GM06990 (cell line): ENCODE measurements around the gene TWIST2.

Source experiments
- DNase-seq: peaks from one replicate; pipeline ENCODE4 v3.0.0-alpha.2; 2011; ENCODE audit not compliant: insufficient read length; ENCODE audit errors: extremely low read depth
- H3K27me3 ChIP-seq: replicated peaks from 2 replicates; pipeline ENCODE4 v1.6.0; 2011; ENCODE audit warnings: low read length; ENCODE audit not compliant: control insufficient read depth, insufficient read depth
- H3K36me3 ChIP-seq: 2 replicates; pipeline ENCODE4 v1.5.1; 2011; ENCODE audit warnings: low read length; ENCODE audit not compliant: control insufficient read depth, insufficient read depth
- H3K4me3 ChIP-seq: replicated peaks from 2 replicates; pipeline ENCODE4 v1.5.1; 2011; ENCODE audit warnings: low read depth, mild to moderate bottlenecking, control low read depth, low read length
- CTCF ChIP-seq: IDR thresholded peaks from 2 replicates; pipeline ENCODE4 v1.5.1; 2011; ENCODE audit warnings: low read length, control low read depth, mild to moderate bottlenecking, inconsistent platforms; ENCODE audit not compliant: insufficient read depth, poor library complexity, severe bottlenecking

The TWIST2 gene

GRCh38 chr2:238947243-238947760 is 99.4 kb downstream of the TWIST2 start:
- H3K36me3 ChIP-seq: no peaks in the 10 kb centered on the region
- H3K4me3 ChIP-seq: no peak overlapping the region
- TF ChIP-seq CTCF: no peak
- DNase-seq: no peak
- no peaks in the 10 kb centered on the region; the same call in 1 of the 2 replicates for H3K27me3 ChIP-seq

DNA sequence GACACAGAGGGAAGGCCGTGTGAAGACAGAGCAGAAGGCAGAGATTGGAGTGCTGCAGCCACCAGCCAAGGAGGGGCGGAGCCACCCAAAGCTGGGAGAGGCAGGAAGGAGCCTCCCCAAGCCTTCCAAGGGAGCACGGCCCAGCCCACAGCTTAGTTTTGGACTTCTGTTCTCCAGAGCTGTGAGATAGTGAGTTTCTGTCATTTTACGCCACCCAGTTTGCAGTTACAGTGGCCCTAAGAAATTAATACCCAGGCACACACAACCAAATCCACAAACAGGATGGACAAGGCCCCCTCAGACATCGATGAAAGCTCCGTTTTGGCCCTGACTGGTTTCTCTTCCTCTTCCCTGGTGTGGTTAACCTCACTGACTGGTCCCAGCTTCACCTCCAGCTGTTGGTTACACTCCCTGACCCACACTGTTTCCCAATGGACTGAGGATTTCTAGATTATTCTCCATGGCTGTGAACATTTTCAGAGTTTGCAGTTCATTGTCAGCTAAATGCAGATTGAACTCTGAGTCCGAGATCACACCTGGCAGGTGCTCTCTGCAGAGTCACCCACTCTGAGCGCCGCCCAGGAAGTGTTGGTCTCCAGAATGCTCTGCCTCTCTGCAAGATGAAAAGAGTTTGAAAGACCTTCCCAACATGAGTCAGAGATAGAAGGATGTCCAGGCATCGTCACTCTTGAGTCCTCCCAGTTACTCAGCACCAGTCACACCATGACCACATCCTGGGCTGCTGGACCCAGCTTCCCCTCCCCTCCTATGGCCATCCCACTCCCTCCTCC is 100.2 kb downstream of the TWIST2 start:
- no peak for DNase-seq
- Histone ChIP-seq H3K36me3 (no peaks in the 10 kb centered on the region), H3K27me3 (no peaks in the 10 kb centered on the region; the same call in 1 of the 2 replicates), H3K4me3 (no peak overlapping the region)
- TF ChIP-seq CTCF: no peak

GRCh38 chr2:238948765-238949641 is 101.1 kb downstream of the TWIST2 start:
- Histone ChIP-seq H3K36me3 (no peaks in the 10 kb centered on the region), H3K4me3 (no peak overlapping the region), H3K27me3 (no peaks in the 10 kb centered on the region; the same call in 1 of the 2 replicates)
- TF ChIP-seq CTCF: no peak
- no peak for DNase-seq

- DNase-seq: no peak
- Histone ChIP-seq H3K36me3 (no peaks in the 10 kb centered on the region), H3K4me3 (no peak overlapping the region), H3K27me3 (no peaks in the 10 kb centered on the region; the same call in 1 of the 2 replicates)
- TF ChIP-seq CTCF: no peak
These were observed 101.9 kb downstream of the TWIST2 start for GRCh38 chr2:238949710-238950345.

DNA sequence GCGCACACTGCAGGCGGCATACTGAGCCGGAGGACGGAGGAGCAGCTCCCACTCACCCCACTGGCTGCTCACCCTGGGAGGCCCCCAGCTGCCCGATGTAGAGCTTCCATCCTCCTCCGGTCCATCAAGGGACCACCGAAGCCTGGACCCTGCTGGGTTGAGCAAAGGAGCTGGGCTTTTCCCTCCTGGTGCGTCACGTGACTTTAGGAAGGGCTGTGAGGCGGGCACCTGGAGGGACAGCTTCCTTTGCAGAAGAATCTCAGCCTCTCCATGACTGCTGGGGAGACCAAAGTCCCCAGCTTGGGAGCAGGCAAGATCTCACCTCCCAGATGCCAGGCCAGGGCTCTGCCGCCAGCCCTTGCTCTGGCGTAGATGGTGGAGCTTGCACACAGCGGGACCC is 102.7 kb downstream of the TWIST2 start:
- no peak for DNase-seq
- no peak overlapping the region for H3K4me3 ChIP-seq
- H3K27me3 ChIP-seq: no peaks in the 10 kb centered on the region; the same call in none of the 2 replicates
- no peak for TF ChIP-seq CTCF
- no peaks in the 10 kb centered on the region for H3K36me3 ChIP-seq
